ENCODE measurements around the gene SPAG16. TPM values are rescaled to one million over a fixed set of nuclear protein-coding genes. Genes with fewer than 3 reads are reported as not detected.
"Not testable (repeated sequence)": the region's sequence is repeated elsewhere in the genome, so short reads cannot be mapped to it uniquely, and the experiment has no call there.

The SPAG16 gene
- total RNA-seq, 4 donors from 2014 or later: 5.0 to 73.8 (median 21.6) TPM

- no peak overlapping the region for H3K27ac ChIP-seq
- H3K4me1 ChIP-seq: no peaks in the 10 kb centered on the region
- TF ChIP-seq CTCF (IDR thresholded peaks at IDR 0.05) (no peak), POLR2A (IDR thresholded peaks at IDR 0.05) (no peak)
- no peaks in the 10 kb centered on the region for H3K27me3 ChIP-seq
- intact Hi-C loops (cut with DNase I; ENCODE audit: low total_unique reads): no loop called here
- DNase-seq: no peak
- H3K4me3 ChIP-seq: no peak overlapping the region
- no peaks in the 10 kb centered on the region for H3K36me3 ChIP-seq
- H3K9me3 ChIP-seq: no peaks in the 10 kb centered on the region
These were observed 398.0 kb downstream of the SPAG16 start for GRCh38 chr2:213682276-213682675.

DNA sequence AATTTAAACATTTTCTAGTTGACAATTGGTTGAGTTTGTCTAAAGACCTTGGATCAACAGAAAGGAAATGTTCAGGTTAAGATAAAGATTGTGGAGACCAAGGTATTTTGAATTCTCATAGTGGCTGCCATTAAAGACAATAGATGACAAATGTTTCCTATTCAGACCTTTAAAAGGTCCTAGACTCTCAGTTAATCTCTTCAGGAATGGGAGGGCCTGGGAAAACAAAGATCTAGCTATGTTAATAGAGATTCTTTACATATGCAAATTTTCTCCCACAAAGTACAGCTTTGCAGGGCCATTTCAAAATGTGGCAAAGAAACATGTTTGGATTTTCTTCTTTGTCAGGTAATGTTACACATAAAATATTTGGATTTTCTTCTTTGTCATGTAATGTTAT lies 403.9 kb downstream of the SPAG16 start:
- Histone ChIP-seq H3K27ac (no peak overlapping the region), H3K4me1 (no peaks in the 10 kb centered on the region), H3K36me3 (no peaks in the 10 kb centered on the region), H3K9me3 (no peaks in the 10 kb centered on the region), H3K27me3 (no peaks in the 10 kb centered on the region), H3K4me3 (no peak overlapping the region)
- DNase-seq: no peak
- intact Hi-C loops (cut with DNase I; ENCODE audit: low total_unique reads): no loop called here
- TF ChIP-seq POLR2A (IDR thresholded peaks at IDR 0.05): no peak
- no peak for TF ChIP-seq CTCF (IDR thresholded peaks at IDR 0.05)

GRCh38 chr2:213688825-213689224 lies 404.6 kb downstream of the SPAG16 start:
- H3K4me3 ChIP-seq; H3K9me3 ChIP-seq; H3K36me3 ChIP-seq; intact Hi-C loops (cut with DNase I; ENCODE audit: low total_unique reads); H3K4me1 ChIP-seq; H3K27me3 ChIP-seq; DNase-seq; H3K27ac ChIP-seq: not testable (repeated sequence)

DNA sequence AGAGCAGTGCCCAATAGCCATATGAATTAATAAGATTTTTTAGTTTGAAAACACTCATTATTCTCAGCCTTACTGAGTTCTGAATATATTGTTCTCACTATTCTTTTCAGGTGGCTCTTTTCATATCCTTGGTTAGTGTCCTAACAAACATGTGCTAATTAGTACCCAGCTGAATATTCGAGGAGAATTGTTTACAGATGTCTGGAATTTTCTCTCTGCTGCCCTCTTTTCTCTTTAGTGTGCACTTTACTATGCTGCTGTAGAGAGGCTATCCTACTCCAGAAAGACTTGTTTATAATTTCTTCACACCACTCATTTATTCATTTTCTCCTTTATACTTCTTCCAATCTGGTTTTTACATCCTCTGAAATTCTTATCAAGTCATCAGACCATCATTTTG lies 405.3 kb downstream of the SPAG16 start:
- no peak overlapping the region for H3K4me3 ChIP-seq
- H3K27ac ChIP-seq: no peak overlapping the region
- intact Hi-C loops (cut with DNase I; ENCODE audit: low total_unique reads): no loop called here
- no peak for TF ChIP-seq POLR2A (IDR thresholded peaks at IDR 0.05)
- TF ChIP-seq CTCF (IDR thresholded peaks at IDR 0.05): no peak
- H3K9me3 ChIP-seq: no peaks in the 10 kb centered on the region
- no peaks in the 10 kb centered on the region for H3K27me3 ChIP-seq
- H3K4me1 ChIP-seq: no peaks in the 10 kb centered on the region
- no peak for DNase-seq
- H3K36me3 ChIP-seq: no peaks in the 10 kb centered on the region

- no peak for TF ChIP-seq CTCF (IDR thresholded peaks at IDR 0.05)
- TF ChIP-seq POLR2A (IDR thresholded peaks at IDR 0.05): no peak
- no peak for DNase-seq
- Histone ChIP-seq H3K36me3 (no peaks in the 10 kb centered on the region), H3K4me1 (no peaks in the 10 kb centered on the region), H3K27ac (no peak overlapping the region), H3K4me3 (no peak overlapping the region), H3K27me3 (no peaks in the 10 kb centered on the region), H3K9me3 (no peaks in the 10 kb centered on the region)
- intact Hi-C loops (cut with DNase I; ENCODE audit: low total_unique reads): no loop called here
These were observed 407.1 kb downstream of the SPAG16 start for GRCh38 chr2:213691351-213691750.

DNA sequence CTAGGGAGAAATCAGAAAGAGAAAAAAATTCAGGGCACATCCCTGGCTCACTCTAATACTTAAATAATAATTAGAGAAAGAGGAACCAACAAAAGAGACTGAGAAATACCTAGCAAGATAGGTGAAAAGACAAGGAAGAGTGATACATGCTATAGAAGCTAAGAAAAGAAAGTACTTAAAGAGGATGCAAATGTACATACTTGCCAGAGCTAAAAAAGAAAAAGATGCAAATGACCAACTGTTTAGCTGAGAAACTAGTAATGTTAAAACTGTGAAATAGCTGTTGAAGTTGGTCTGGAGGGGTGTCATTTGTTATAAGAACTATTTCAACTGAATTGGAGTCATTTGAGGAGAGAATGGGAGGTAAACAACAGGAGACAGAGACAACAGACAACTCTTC lies 412.2 kb downstream of the SPAG16 start:
- intact Hi-C loops (cut with DNase I; ENCODE audit: low total_unique reads): no loop called here
- H3K27me3 ChIP-seq: no peaks in the 10 kb centered on the region
- DNase-seq: no peak
- H3K4me3 ChIP-seq: no peak overlapping the region
- TF ChIP-seq POLR2A (IDR thresholded peaks at IDR 0.05) (no peak), CTCF (IDR thresholded peaks at IDR 0.05) (no peak)
- H3K27ac ChIP-seq: no peak overlapping the region
- H3K9me3 ChIP-seq: no peaks in the 10 kb centered on the region
- no peaks in the 10 kb centered on the region for H3K36me3 ChIP-seq
- no peaks in the 10 kb centered on the region for H3K4me1 ChIP-seq

GRCh38 chr2:213701365-213701764 lies 417.1 kb downstream of the SPAG16 start:
- H3K27me3 ChIP-seq; H3K9me3 ChIP-seq; DNase-seq; intact Hi-C loops (cut with DNase I; ENCODE audit: low total_unique reads); H3K36me3 ChIP-seq; H3K27ac ChIP-seq; H3K4me3 ChIP-seq; H3K4me1 ChIP-seq: not testable (repeated sequence)
